Sciatic nerve (tissue), 2 donors: ENCODE data around the gene CABLES2. TPM values are rescaled to one million over a fixed set of nuclear protein-coding genes. Genes with fewer than 3 reads are reported as not detected.

Experiments
- ATAC-seq: fragments of 200-7000 bp; cut with Tn5 transposase; one replicate; pipeline ENCODE4 v1.9.1; 2020; ENCODE audit warnings: mild to moderate bottlenecking, moderate library complexity
- DNase-seq: peaks from one replicate; pipeline ENCODE4 v3.0.0-alpha.2; 2020; ENCODE audit warnings: low spot score
- intact Hi-C: fragments of 100-400 bp; cut with DNase I; formaldehyde crosslinking; loops from one replicate; pipeline ENCODE4 v1.14.2; 2022
- total RNA-seq: library from RNA; stranded (reverse); fragmentation: NEBNext Ultra II Directional; extraction: Animal tissue kit (Norgen Biotek cat#: 25700); gene quantifications from one replicate; pipeline ENCODE4 v1.2.1, GENCODE V29; 2021
- donor health status: DM: no; HTN: no; CAD: no.
- donor health status: DM: no; HTN: no; CAD: no.

CABLES2 gene
- total RNA-seq, 1 donor from 2014 or later, result 4.5 TPM

GRCh38 chr20:62355878-62356588 lies 51.1 kb downstream of the CABLES2 start:
- intact Hi-C loops, result loop anchor here (5.0 kb wide), 1 partner anchor 174 kb away; the partner anchor contains the start of gene MTG2
- peak; percentile 34 for ATAC-seq
- DNase-seq, result no peak

GRCh38 chr20:62355516-62355877 lies 51.6 kb downstream of the CABLES2 start:
- intact Hi-C loops, result loop anchor here (5.0 kb wide), 1 partner anchor 173 kb away; the partner anchor contains the start of gene MTG2
- ATAC-seq, result peak; percentile 62
- no peak for DNase-seq

- ATAC-seq (no peak), DNase-seq (no peak)
- intact Hi-C loops, result loop anchor here (5.0 kb wide), 1 partner anchor 173 kb away; the partner anchor contains the start of gene MTG2
These were observed 52.2 kb downstream of the CABLES2 start for GRCh38 chr20:62354811-62355341.

GRCh38 chr20:62354031-62354808 lies 52.9 kb downstream of the CABLES2 start:
- DNase-seq, result no peak
- intact Hi-C loops, result no loop called here
- no peak for ATAC-seq

- no peak for ATAC-seq
- intact Hi-C loops, result no loop called here
- DNase-seq, result no peak
These were observed 53.6 kb downstream of the CABLES2 start for GRCh38 chr20:62353289-62354030.

- no peak for DNase-seq
- no peak for ATAC-seq
- intact Hi-C loops, result no loop called here
These were observed 54.4 kb downstream of the CABLES2 start for GRCh38 chr20:62352402-62353288.

- no peak for DNase-seq
- no peak for ATAC-seq
- intact Hi-C loops, result no loop called here
These were observed 55.4 kb downstream of the CABLES2 start for GRCh38 chr20:62351469-62352401.

GRCh38 chr20:62350629-62351422 lies 56.3 kb downstream of the CABLES2 start:
- DNase-seq (no peak), ATAC-seq (no peak)
- intact Hi-C loops, result no loop called here

GRCh38 chr20:62350098-62350628 lies 56.9 kb downstream of the CABLES2 start:
- ATAC-seq (no peak), DNase-seq (no peak)
- intact Hi-C loops, result no loop called here

GRCh38 chr20:62349556-62350097 lies 57.5 kb downstream of the CABLES2 start:
- no peak for DNase-seq
- no peak for ATAC-seq
- intact Hi-C loops, result no loop called here

GRCh38 chr20:62348604-62349003 lies 58.5 kb downstream of the CABLES2 start:
- DNase-seq, result no peak
- intact Hi-C loops, result no loop called here
- no peak for ATAC-seq

- ATAC-seq, result no peak
- intact Hi-C loops, result no loop called here
- no peak for DNase-seq
These were observed 59.6 kb downstream of the CABLES2 start for GRCh38 chr20:62347445-62347844.

- ATAC-seq (no peak), DNase-seq (no peak)
- intact Hi-C loops, result no loop called here
These were observed 60.0 kb downstream of the CABLES2 start for GRCh38 chr20:62347151-62347404.

- intact Hi-C loops, result no loop called here
- DNase-seq, result no peak
- ATAC-seq, result no peak
These were observed 60.5 kb downstream of the CABLES2 start for GRCh38 chr20:62346398-62347150.

- intact Hi-C loops, result no loop called here
- ATAC-seq, result no peak
- DNase-seq, result no peak
These were observed 61.3 kb downstream of the CABLES2 start for GRCh38 chr20:62345681-62346370.
